Neural cell (in vitro differentiated cells): ENCODE results near the gene SLC12A8. TPM values are rescaled to one million over a fixed set of nuclear protein-coding genes. Genes with fewer than 3 reads are reported as not detected.

ENCODE experiments used
- H2AFZ ChIP-seq: fragments of 200-600, 300-800 bp; sonication (generic), shearing (Covaris generic); 2 replicates; pipeline ENCODE4 v1.6.0; 2014; ENCODE audit warnings: low read depth, mild to moderate bottlenecking, antibody characterized with exemption, low read length, moderate library complexity
- H3F3A ChIP-seq: fragments of 200-600 bp; shearing (Covaris generic); 2 replicates; pipeline ENCODE4 v1.6.1; 2016; ENCODE audit warnings: mild to moderate bottlenecking, moderate library complexity, mixed read lengths, antibody characterized with exemption, low read length; ENCODE audit not compliant: insufficient read depth, poor library complexity, severe bottlenecking
- H3K27ac ChIP-seq: fragments of 200-600, 300-800 bp; sonication (generic), shearing (Covaris generic); 2 replicates; pipeline ENCODE4 v1.5.1; 2014; ENCODE audit warnings: mild to moderate bottlenecking, low read length, moderate library complexity
- H3K27me3 ChIP-seq: fragments of 300-800, 200-600 bp; sonication (generic), shearing (Covaris generic); 2 replicates; pipeline ENCODE4 v1.6.0; 2014; ENCODE audit warnings: mild to moderate bottlenecking, low read depth, low read length, moderate library complexity; ENCODE audit not compliant: insufficient read depth
- H3K36me3 ChIP-seq: fragments of 300-800, 200-600 bp; sonication (generic), shearing (Covaris generic); 2 replicates; pipeline ENCODE4 v1.5.1; 2014; ENCODE audit warnings: mild to moderate bottlenecking, antibody characterized with exemption, low read length, moderate library complexity; ENCODE audit not compliant: insufficient read depth
- H3K4me2 ChIP-seq: fragments of 300-800, 200-600 bp; sonication (generic), shearing (Covaris generic); 2 replicates; pipeline ENCODE4 v1.6.0; 2014; ENCODE audit warnings: mild to moderate bottlenecking, low read length
- H3K4me3 ChIP-seq: fragments of 300-800, 200-600 bp; sonication (generic), shearing (Covaris generic); 2 replicates; pipeline ENCODE4 v1.5.1; 2014; ENCODE audit warnings: mild to moderate bottlenecking, low read length, moderate library complexity
- H3K79me2 ChIP-seq: fragments of 200-600 bp; shearing (Covaris generic); replicated peaks from 2 replicates; pipeline ENCODE4 v1.6.0; 2014; ENCODE audit warnings: mild to moderate bottlenecking, low read length, moderate library complexity; ENCODE audit not compliant: insufficient read depth
- H3K9ac ChIP-seq: fragments of 300-800, 200-600 bp; sonication (generic), shearing (Covaris generic); 2 replicates; pipeline ENCODE4 v1.6.1; 2016; ENCODE audit warnings: mild to moderate bottlenecking, low read length, mixed read lengths
- H3K9me2 ChIP-seq: fragments of 200-600 bp; shearing (Covaris generic); 2 replicates; pipeline ENCODE4 v1.6.1; 2016; ENCODE audit warnings: mild to moderate bottlenecking, low read length, mixed read lengths; ENCODE audit not compliant: insufficient read depth
- H3K9me3 ChIP-seq: fragments of 200-600, 300-800 bp; sonication (generic), shearing (Covaris generic); 2 replicates; pipeline ENCODE4 v1.6.1; 2016; ENCODE audit warnings: mild to moderate bottlenecking, mixed run types, low read length, moderate library complexity, mixed read lengths
- H4K20me1 ChIP-seq: fragments of 200-600 bp; shearing (Covaris generic); 2 replicates; pipeline ENCODE4 v1.6.1; 2016; ENCODE audit warnings: mild to moderate bottlenecking, mixed run types; ENCODE audit not compliant: insufficient read depth
- EP300 ChIP-seq: fragments of 450-650 bp; conservative IDR thresholded peaks from 2 replicates; pipeline ENCODE4 v1.6.1; 2014; ENCODE audit warnings: antibody characterized with exemption, mild to moderate bottlenecking, moderate library complexity; ENCODE audit not compliant: poor library complexity, severe bottlenecking
- EZH2 ChIP-seq: fragments of 200-600, 300-800 bp; shearing (Covaris generic), sonication (generic); IDR thresholded peaks from 2 replicates; pipeline ENCODE4 v1.6.1; 2014; ENCODE audit warnings: antibody characterized with exemption, low read length, borderline replicate concordance, mild to moderate bottlenecking; ENCODE audit not compliant: insufficient read depth, poor library complexity, severe bottlenecking
- MXI1 ChIP-seq: fragments of 450-650 bp; conservative IDR thresholded peaks from 2 replicates; pipeline ENCODE4 v1.6.1; 2014; ENCODE audit warnings: antibody characterized with exemption, mild to moderate bottlenecking; ENCODE audit not compliant: poor library complexity, severe bottlenecking
- POLR2AphosphoS5 ChIP-seq: IDR thresholded peaks from 2 replicates; pipeline ENCODE4 v1.6.1; 2012
- RAD21 ChIP-seq: fragments of 450-650 bp; conservative IDR thresholded peaks from 2 replicates; pipeline ENCODE4 v1.6.1; 2014; ENCODE audit warnings: antibody characterized with exemption, mild to moderate bottlenecking, moderate library complexity
- SMC3 ChIP-seq: fragments of 450-650 bp; conservative IDR thresholded peaks from 2 replicates; pipeline ENCODE4 v1.6.1; 2014; ENCODE audit warnings: antibody characterized with exemption, mild to moderate bottlenecking, moderate library complexity; ENCODE audit not compliant: poor library complexity
- TAF1 ChIP-seq: IDR thresholded peaks from 2 replicates; pipeline ENCODE4 v1.6.1; 2012; ENCODE audit warnings: low read depth
- polyA plus RNA-seq: library from polyadenylated mRNA; depleted of rRNA; stranded (reverse); fragments of >200 nt; gene quantifications from 2 replicates; pipeline ENCODE4 v1.2.3, GENCODE V29; 2014
- TF ChIP-seq, protein P1 (sequence below): fragments of 450-650 bp; IDR thresholded peaks from 2 replicates; pipeline ENCODE4 v1.5.1; 2014; ENCODE audit warnings: antibody characterized with exemption, mild to moderate bottlenecking, moderate library complexity; ENCODE audit not compliant: poor library complexity, severe bottlenecking
- TF ChIP-seq, protein P2 (sequence below): IDR thresholded peaks from 2 replicates; pipeline ENCODE4 v1.6.1; 2012; ENCODE audit warnings: borderline replicate concordance

SLC12A8 gene
- polyA plus RNA-seq, 1 donor from 2014 or later, result 4.6 TPM

DNA sequence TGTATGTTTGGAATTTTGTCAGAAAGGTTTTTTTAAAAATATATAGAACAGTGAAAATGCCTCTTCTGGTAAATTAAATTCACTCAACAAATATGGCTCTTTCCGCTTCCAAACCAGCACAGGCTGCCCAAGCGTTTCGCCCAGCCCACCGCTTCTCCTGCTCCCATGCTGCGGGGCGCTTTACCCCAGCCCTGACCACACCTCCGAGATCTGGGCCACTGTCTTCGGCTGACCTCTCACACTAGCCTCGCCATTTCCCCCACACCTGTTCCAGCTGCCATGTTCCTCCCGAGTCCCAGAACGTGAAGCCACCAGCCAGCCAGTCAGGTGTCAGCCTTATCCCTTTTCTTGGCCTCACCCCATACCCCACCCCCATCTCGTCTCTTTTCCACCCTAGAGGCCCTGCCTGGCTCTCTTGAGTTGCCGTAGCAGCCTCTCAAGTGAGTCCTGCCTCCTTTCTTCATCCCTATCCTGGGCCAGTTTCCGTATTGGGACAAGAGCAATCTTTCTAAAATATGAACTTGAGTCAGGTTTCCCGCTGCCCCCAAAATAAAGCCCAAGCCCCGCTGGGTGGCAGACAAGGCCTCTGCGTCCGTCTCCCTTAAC is 46.5 kb downstream of the SLC12A8 start:
- TF ChIP-seq RAD21 (no peak), POLR2AphosphoS5 (no peak), SMC3 (no peak), MXI1 (no peak), EZH2 (no peak), EP300 (no peak), TAF1 (no peak)
- TF ChIP-seq, protein P1, sequence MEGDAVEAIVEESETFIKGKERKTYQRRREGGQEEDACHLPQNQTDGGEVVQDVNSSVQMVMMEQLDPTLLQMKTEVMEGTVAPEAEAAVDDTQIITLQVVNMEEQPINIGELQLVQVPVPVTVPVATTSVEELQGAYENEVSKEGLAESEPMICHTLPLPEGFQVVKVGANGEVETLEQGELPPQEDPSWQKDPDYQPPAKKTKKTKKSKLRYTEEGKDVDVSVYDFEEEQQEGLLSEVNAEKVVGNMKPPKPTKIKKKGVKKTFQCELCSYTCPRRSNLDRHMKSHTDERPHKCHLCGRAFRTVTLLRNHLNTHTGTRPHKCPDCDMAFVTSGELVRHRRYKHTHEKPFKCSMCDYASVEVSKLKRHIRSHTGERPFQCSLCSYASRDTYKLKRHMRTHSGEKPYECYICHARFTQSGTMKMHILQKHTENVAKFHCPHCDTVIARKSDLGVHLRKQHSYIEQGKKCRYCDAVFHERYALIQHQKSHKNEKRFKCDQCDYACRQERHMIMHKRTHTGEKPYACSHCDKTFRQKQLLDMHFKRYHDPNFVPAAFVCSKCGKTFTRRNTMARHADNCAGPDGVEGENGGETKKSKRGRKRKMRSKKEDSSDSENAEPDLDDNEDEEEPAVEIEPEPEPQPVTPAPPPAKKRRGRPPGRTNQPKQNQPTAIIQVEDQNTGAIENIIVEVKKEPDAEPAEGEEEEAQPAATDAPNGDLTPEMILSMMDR, result no peak
- TF ChIP-seq, protein P2, sequence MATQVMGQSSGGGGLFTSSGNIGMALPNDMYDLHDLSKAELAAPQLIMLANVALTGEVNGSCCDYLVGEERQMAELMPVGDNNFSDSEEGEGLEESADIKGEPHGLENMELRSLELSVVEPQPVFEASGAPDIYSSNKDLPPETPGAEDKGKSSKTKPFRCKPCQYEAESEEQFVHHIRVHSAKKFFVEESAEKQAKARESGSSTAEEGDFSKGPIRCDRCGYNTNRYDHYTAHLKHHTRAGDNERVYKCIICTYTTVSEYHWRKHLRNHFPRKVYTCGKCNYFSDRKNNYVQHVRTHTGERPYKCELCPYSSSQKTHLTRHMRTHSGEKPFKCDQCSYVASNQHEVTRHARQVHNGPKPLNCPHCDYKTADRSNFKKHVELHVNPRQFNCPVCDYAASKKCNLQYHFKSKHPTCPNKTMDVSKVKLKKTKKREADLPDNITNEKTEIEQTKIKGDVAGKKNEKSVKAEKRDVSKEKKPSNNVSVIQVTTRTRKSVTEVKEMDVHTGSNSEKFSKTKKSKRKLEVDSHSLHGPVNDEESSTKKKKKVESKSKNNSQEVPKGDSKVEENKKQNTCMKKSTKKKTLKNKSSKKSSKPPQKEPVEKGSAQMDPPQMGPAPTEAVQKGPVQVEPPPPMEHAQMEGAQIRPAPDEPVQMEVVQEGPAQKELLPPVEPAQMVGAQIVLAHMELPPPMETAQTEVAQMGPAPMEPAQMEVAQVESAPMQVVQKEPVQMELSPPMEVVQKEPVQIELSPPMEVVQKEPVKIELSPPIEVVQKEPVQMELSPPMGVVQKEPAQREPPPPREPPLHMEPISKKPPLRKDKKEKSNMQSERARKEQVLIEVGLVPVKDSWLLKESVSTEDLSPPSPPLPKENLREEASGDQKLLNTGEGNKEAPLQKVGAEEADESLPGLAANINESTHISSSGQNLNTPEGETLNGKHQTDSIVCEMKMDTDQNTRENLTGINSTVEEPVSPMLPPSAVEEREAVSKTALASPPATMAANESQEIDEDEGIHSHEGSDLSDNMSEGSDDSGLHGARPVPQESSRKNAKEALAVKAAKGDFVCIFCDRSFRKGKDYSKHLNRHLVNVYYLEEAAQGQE, result no peak
- Histone ChIP-seq H3K27me3 (no peaks in the 10 kb centered on the region), H3F3A (no peaks in the 10 kb centered on the region), H3K79me2 (no peaks in the 10 kb centered on the region), H3K27ac (no peak overlapping the region), H3K9me2 (no peaks in the 10 kb centered on the region), H3K36me3 (no peaks in the 10 kb centered on the region), H3K9ac (no peak overlapping the region), H3K4me3 (no peak overlapping the region), H3K9me3 (no peaks in the 10 kb centered on the region), H3K4me2 (no peak overlapping the region), H2AFZ (no peak overlapping the region), H4K20me1 (no peaks in the 10 kb centered on the region)

DNA sequence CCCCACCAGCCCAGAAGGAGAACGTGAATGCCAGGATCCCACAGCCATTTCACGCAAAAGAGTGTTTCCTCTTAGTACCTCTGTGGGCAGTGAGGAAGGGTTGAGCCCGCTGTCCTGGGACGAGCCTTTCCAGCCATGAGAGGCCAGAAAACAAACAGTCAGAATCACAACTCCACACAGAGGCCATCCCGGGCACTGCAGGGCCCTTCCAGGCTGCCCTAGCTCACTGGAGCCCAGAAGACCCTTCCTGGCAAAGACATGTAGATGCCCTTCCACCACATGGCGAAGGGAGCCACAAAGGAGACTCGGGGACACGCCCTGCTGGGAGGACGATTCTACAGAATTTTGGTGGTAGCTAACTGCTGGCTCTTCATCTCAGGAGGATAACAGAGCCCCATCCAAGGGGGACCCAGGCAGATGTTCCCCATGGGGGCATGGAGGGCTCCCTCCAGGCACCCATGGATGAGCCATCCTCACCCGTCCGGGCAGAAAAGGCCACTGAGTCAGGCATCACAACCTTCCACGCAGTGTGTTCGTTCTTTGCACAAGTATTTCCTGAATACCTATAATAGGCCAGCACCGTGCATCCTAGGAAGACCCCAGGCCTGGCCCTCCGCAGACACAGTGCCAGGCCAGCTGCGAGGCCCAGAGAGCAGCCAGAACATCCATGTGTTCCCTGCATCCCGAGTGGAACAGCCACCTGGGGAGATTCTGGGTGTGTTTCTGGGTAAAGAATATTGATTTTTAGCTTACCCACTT is 47.2 kb downstream of the SLC12A8 start:
- H3K4me2 ChIP-seq, result no peak overlapping the region
- H3K9me2 ChIP-seq, result no peaks in the 10 kb centered on the region
- no peaks in the 10 kb centered on the region for H3K27me3 ChIP-seq
- H3K9me3 ChIP-seq, result no peaks in the 10 kb centered on the region
- no peaks in the 10 kb centered on the region for H3K79me2 ChIP-seq
- no peak overlapping the region for H3K9ac ChIP-seq
- no peaks in the 10 kb centered on the region for H3K36me3 ChIP-seq
- no peaks in the 10 kb centered on the region for H3F3A ChIP-seq
- no peak overlapping the region for H2AFZ ChIP-seq
- no peak overlapping the region for H3K4me3 ChIP-seq
- TF ChIP-seq MXI1 (no peak), RAD21 (no peak), TAF1 (no peak), POLR2AphosphoS5 (no peak), EZH2 (no peak), EP300 (no peak), SMC3 (no peak)
- TF ChIP-seq, protein P2, result no peak
- TF ChIP-seq, protein P1, result no peak
- H4K20me1 ChIP-seq, result no peaks in the 10 kb centered on the region
- H3K27ac ChIP-seq, result no peak overlapping the region
